ENCODE measurements around the gene NFS1.
"Not testable (repeated sequence)": the region's sequence is repeated elsewhere in the genome, so short reads cannot be mapped to it uniquely, and the experiment has no call there.

The NFS1 gene

GRCh38 chr20:35729283-35729807 lies 30.2 kb upstream of the NFS1 start:
- DNase-seq, result no peak

DNA sequence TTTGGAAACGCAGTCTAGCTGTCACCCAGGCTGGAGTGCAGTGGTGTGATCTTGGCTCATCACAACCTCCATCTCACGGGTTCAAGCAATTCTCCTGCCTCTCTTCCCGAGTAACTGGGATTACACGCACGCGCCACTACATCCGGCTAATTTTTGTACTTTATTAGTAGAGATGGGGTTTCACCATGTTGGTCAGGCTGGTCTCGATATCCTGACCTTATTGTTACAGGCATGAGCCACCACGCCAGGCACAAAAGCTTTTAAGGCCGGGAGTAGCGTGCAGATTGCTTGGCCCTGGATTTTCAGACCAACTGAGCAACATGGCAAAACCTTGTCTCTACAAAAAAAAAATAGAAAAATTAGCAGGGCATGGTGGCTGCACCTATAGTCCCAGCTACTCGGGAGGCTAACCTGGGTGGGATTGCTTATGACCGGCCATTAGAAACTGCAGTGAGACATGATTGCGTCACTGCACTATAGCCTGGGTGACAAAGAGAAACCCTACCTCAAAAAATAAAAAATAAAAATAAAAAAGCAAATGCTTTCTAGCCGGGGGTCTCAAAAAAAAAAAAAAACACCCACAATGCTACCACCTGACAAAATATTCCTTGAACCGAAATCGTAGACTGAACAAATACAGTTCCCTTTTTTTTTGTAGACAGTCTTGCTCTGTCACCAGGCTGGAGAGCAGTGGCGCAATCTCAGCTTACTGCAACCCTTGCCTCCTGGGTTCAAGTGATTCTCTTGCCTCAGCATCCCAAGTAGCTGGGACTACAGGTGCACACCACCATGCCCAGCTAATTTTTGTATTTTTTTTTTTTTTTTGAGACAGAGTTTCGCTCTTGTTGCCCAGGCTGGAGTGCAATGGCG lies 27.9 kb upstream of the NFS1 start:
- peak in 2 of 3 donors; percentile 35 to 36 for DNase-seq

- no peak for DNase-seq
These were observed 25.4 kb upstream of the NFS1 start for GRCh38 chr20:35724321-35725230.

DNA sequence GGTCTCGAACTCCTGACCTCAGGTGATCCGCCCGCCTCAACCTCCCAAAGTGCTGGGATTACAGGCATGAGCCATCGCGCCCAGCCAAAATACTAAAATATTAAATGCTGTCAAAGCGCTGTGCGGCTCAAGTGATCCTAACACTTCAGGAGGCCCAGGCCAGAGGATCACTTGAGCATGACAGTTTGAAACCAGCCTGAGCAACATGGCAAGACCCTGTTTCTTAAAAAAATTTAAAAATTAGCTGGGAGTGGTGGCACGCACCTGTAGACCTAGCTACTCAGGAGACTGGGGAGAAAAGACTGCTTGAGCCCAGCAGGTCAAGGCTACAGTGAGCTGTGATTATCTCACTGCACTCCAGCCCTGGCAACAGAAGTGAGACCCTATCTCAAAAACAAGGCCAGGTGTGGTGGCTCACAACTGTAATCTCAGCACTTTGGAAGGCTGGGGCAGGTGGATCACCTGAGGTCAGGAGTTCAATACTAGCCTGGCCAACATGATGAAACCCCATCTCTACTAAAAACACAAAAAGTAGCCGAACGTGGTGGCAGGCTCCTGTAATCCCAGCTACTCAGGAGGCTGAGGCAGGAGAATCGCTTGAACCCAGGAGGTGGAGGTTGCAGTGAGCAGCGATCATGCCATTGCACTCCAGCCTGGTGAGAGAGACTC lies 24.6 kb upstream of the NFS1 start:
- not testable (repeated sequence) for DNase-seq

DNA sequence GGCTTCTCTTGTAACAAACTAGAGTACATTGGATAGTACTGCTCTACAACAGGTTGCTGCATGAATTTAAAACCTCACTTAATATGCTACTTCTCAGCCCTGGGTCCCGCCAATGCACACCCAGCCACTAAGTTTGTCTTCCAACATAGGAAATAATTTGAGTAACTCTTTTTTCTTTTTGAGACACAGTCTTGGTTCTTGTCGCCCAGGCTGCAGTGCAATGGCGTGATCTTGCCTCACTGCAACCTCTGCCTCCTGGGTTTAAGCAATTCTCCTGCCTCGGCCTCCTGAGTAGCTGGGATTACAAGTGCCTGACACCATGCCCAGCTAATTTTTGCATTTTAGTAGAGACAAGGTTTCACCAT lies 24.1 kb upstream of the NFS1 start:
- DNase-seq, result not testable (repeated sequence)

GRCh38 chr20:35721621-35722020 lies 22.5 kb upstream of the NFS1 start:
- no peak for DNase-seq

DNA sequence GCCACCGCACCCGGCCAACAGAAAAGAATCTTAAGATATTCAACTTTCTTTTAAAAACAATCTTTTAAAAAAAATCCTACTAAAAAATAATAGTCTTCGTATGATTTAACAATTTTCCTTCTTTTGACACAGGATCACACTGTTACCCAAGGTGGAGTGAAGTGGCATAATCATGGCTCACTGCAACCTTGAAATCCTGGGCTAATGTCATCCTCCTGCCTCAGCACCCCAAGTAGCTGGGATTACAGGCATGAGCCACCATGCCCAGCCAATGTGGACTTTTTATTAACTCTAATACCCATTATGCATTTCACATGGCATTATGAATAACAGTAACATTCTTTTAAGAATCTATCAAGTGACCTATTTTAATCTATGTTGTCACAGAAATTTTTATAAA lies 22.1 kb upstream of the NFS1 start:
- DNase-seq, result no peak

GRCh38 chr20:35720165-35721123 lies 21.3 kb upstream of the NFS1 start:
- no peak for DNase-seq

DNA sequence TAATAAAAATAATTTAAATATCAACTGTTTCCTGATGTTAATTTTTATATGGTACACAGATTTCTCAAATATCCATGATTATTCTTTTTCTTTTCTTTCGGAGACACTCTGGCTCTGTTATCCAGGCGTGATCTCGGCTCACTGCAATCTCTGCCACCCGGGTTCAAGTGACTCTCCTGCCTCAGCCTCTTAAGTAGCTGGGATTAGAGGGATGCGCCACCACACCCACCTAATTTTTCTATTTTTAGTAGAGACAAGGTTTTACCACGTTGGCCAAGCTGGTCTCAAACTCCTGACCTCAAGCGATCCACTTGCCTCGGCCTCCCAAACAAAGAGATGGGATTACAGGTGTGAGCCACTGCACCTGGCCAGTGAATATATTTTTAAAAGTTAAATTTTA lies 20.6 kb upstream of the NFS1 start:
- no peak for DNase-seq

GRCh38 chr20:35718972-35719635 lies 20.0 kb upstream of the NFS1 start:
- no peak for DNase-seq

GRCh38 chr20:35718321-35718720 lies 19.2 kb upstream of the NFS1 start:
- not testable (repeated sequence) for DNase-seq

DNA sequence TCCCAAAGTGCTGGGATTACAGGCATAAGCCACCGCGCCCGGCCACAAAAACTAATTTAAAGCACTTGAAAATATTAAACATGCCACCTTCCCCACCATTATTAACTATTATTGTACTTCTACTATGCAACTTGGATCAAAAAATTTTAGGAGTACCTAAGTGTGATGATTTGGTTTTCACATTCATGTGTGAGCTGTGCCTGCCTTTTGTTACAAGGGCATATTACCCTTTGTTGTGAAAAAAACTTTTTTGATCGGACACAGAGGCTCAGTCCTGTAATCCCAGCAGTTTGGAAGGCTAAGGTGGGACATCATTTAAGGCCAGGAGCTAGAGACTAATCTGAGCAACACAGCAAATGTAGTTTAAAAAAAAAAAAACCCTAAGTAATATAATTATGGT lies 17.2 kb upstream of the NFS1 start:
- DNase-seq, result no peak

DNA sequence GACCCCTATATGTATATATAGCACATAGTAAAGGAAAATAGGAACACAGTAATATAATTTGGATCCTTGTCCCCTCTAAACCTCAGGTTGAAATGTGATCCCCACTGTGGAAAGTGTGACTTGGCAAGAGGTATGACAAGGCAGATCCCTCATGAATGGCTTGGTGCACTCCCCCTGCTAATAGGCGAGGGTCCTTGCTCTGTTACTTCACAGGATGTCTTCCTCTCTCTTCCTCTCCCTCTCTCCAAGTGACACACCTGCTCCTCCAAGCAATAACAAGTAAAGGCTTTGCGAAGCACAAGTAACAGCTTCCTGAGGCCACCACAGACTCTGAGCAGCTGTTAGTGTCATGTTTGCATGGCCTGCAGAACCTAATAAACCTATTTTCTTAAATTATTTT lies 16.5 kb upstream of the NFS1 start:
- no peak for DNase-seq

DNA sequence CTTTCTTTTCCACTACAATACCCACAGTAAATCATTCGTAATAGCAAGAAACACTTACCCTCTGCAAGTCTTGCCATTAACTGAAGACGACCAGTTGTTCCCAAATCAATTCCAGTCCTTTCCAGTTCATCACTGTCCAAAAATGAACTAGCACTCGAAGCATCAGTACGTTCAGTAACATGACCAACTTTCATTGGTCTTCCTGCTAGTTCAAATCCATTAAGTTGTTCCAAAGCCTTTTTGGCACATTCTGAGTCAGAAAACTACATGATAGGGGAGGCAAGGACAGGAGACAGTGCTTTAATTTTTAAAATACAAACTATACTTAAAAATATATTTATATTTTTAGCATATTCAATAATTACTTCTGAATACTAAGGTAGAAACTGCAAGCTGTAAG lies 15.0 kb upstream of the NFS1 start:
- no peak for DNase-seq

DNA sequence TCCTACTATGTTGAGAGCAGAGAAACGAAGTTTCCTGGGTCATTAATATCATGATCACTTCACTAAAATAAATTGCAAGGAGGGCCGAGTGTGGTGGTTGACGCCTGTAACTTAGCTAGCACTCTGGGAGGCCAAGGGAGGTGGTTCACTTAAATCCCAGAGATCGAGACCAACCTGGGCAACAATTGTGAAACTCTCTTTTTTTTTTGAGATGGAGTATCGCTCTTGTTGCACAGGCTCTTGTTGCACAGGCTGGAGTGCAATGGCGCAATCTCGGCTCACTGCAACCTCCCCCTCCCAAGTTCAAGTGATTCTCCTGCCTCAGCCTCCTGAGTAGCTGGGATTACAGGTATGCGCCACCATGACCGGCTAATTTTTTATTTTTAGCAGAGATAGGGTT lies 14.0 kb upstream of the NFS1 start:
- DNase-seq, result not testable (repeated sequence)

- DNase-seq, result no peak
These were observed 12.5 kb upstream of the NFS1 start for GRCh38 chr20:35711588-35712209.

DNA sequence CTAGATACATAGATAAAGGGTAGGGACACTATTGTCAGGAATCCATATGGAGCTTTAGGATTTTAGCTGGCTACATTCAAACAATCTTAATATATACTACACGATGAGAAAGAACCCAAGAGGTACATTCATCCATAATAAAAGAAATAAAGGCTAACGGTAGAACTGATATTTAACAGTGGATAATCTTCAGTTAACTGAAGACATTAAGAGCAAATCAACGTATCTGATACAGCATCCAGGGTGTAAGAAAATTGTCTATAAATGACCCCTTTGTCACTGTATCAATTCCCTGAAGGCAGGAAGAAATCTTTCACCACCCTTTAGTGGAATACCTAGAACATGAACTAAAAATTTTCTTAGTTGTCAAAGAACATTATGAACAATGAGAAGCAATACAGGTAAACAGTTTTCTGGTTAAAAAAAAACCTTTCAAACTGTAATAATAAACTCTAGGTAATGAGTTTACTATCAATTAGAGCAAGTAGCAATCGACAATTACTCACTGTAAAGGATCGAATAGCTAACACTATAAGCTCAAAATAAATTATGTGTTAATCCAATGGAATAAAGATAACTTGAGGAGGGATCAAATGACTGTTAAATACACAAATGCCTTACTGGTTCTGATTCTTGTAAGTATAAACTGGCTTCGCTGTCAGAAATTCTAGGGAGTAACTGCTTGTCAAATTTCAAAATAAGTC lies 11.9 kb upstream of the NFS1 start:
- DNase-seq, result no peak

GRCh38 chr20:35710039-35710438 lies 10.9 kb upstream of the NFS1 start:
- peak in 1 of 3 donors; percentile 0 for DNase-seq

DNA sequence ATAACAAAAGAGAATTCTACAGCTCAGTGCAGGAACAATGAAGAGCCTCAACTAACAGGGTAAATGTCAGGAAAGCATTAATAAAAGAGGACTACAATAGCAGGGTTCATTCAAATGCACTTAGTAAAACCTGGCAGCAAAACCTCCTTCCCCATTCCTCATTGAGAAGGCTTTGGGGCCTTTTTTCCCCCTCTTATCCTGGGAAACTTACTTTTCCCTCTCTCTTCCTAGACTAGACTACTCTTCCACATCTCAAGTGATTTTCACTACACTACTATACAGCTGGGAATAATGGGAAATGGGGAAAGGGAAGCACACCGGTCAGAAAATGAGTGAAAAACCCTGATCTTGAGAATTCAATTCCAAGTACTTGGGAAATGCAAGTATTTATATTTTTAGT lies 10.1 kb upstream of the NFS1 start:
- peak in 1 of 3 donors; percentile 0 for DNase-seq

DNA sequence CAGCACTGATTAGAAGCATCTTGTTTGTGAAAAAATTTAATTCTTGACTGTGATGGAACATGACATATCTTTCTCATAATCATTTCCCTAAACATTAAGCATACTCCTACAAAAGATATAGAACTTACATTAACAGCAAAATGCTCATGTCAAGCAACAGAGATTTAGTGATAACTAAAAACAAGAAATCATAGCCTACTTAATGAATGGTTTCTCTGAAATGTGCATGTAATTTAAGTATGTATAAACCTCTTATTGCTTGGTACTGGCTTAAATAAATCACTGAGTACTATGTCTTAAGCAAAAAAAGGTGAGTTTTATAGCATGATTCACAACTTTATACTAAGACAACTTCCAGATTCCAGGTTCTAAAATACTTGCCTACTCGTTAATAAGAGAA lies 9.3 kb upstream of the NFS1 start:
- DNase-seq, result peak in 1 of 3 donors; percentile 0

Data from suppressor macrophage treated with lipopolysaccharide for 1 hour (primary cell).